Karpas-422 (cell line): ENCODE measurements around the gene ACVR1B. TPM values are rescaled to one million over a fixed set of nuclear protein-coding genes. Genes with fewer than 3 reads are reported as not detected.

Source experiments
- DNase-seq: peaks from one replicate; pipeline ENCODE4 v3.0.0-alpha.2; 2015
- H2AFZ ChIP-seq: fragments of 200-600 bp; sonication (generic); 2 replicates; pipeline ENCODE4 v1.6.1; 2014; ENCODE audit warnings: antibody characterized with exemption, low read length, mixed read lengths
- H3K27ac ChIP-seq: fragments of 200-600 bp; sonication (generic); 2 replicates; pipeline ENCODE4 v1.5.1; 2014; ENCODE audit warnings: mild to moderate bottlenecking, low read length, moderate library complexity
- H3K27me3 ChIP-seq: fragments of 200-600 bp; sonication (generic); 2 replicates; pipeline ENCODE4 v1.6.1; 2014; ENCODE audit warnings: low read length, mixed read lengths
- H3K36me3 ChIP-seq: fragments of 200-600 bp; sonication (generic); 2 replicates; pipeline ENCODE4 v1.6.1; 2014; ENCODE audit warnings: low read length, mixed read lengths; ENCODE audit not compliant: insufficient read depth
- H3K4me1 ChIP-seq: fragments of 200-600 bp; sonication (generic); 2 replicates; pipeline ENCODE4 v1.6.1; 2014; ENCODE audit warnings: mild to moderate bottlenecking, low read length, mixed read lengths
- H3K4me2 ChIP-seq: fragments of 200-600 bp; sonication (generic); 2 replicates; pipeline ENCODE4 v1.6.1; 2014; ENCODE audit warnings: low read length, low read depth, mild to moderate bottlenecking; ENCODE audit not compliant: poor library complexity, severe bottlenecking
- H3K4me3 ChIP-seq: fragments of 200-600 bp; sonication (generic); 2 replicates; pipeline ENCODE4 v1.5.1; 2014; ENCODE audit warnings: mild to moderate bottlenecking, antibody characterized with exemption, low read length, mixed read lengths
- H3K79me2 ChIP-seq: fragments of 200-600 bp; sonication (generic); 2 replicates; pipeline ENCODE4 v1.6.1; 2014; ENCODE audit warnings: mild to moderate bottlenecking, low read length, mixed read lengths
- H3K9ac ChIP-seq: fragments of 200-600 bp; sonication (generic); 2 replicates; pipeline ENCODE4 v1.6.0; 2014; ENCODE audit warnings: low read length
- H3K9me2 ChIP-seq: fragments of 200-600 bp; sonication (generic), shearing (Covaris generic); replicated peaks from 2 replicates; pipeline ENCODE4 v1.6.0; 2014; ENCODE audit warnings: mild to moderate bottlenecking, low read length, moderate library complexity; ENCODE audit not compliant: insufficient read depth
- H3K9me3 ChIP-seq: fragments of 300-700, 200-600 bp; sonication (generic); 2 replicates; pipeline ENCODE4 v1.6.1; 2014; ENCODE audit warnings: low read length, mixed read lengths
- H4K20me1 ChIP-seq: fragments of 200-600 bp; sonication (generic); 2 replicates; pipeline ENCODE4 v1.6.1; 2014; ENCODE audit warnings: mild to moderate bottlenecking, antibody characterized with exemption, low read length, low read depth; ENCODE audit not compliant: insufficient read depth
- total RNA-seq: library from RNA; depleted of rRNA; stranded (reverse); fragments of >200 nt; shearing (Covaris generic); gene quantifications from 2 replicates; pipeline ENCODE4 v1.2.3, GENCODE V29; 2014; ENCODE audit warnings: low replicate concordance

The ACVR1B gene
- total RNA-seq, 1 experiment from 2014 or later: 2.4 TPM

- Histone ChIP-seq H3K27me3 (no peaks in the 10 kb centered on the region), H3K4me1 (peaks cover 24% of the 10 kb centered on the region), H3K9me2 (no peaks in the 10 kb centered on the region), H3K4me2 (no peak overlapping the region), H3K79me2 (no peaks in the 10 kb centered on the region), H3K4me3 (no peak overlapping the region), H3K9me3 (no peaks in the 10 kb centered on the region), H4K20me1 (no peaks in the 10 kb centered on the region), H3K9ac (no peak overlapping the region), H3K27ac (no peak overlapping the region), H2AFZ (no peak overlapping the region), H3K36me3 (no peaks in the 10 kb centered on the region)
- no peak for DNase-seq
Measured at GRCh38 chr12:52004042-52004648, 52.6 kb downstream of the ACVR1B start.

- Histone ChIP-seq H3K27me3 (no peaks in the 10 kb centered on the region), H3K79me2 (no peaks in the 10 kb centered on the region), H3K36me3 (no peaks in the 10 kb centered on the region), H3K9me2 (no peaks in the 10 kb centered on the region), H3K4me3 (no peak overlapping the region), H2AFZ (no peak overlapping the region), H3K9ac (no peak overlapping the region), H3K4me2 (no peak overlapping the region), H4K20me1 (no peaks in the 10 kb centered on the region), H3K4me1 (peaks cover 26% of the 10 kb centered on the region), H3K27ac (no peak overlapping the region), H3K9me3 (no peaks in the 10 kb centered on the region)
- no peak for DNase-seq
Measured at GRCh38 chr12:52005218-52005902, 53.9 kb downstream of the ACVR1B start.

GRCh38 chr12:52005903-52006703, 54.6 kb downstream of the ACVR1B start:
- H3K9me2 ChIP-seq: no peaks in the 10 kb centered on the region
- peaks cover 26% of the 10 kb centered on the region for H3K4me1 ChIP-seq
- no peaks in the 10 kb centered on the region for H3K27me3 ChIP-seq
- H2AFZ ChIP-seq: no peak overlapping the region
- peak; percentile 73 for DNase-seq
- H3K4me2 ChIP-seq: peak overlapping the region; percentile 22
- H4K20me1 ChIP-seq: no peaks in the 10 kb centered on the region
- H3K4me3 ChIP-seq: no peak overlapping the region
- no peak overlapping the region for H3K9ac ChIP-seq
- no peaks in the 10 kb centered on the region for H3K36me3 ChIP-seq
- H3K9me3 ChIP-seq: no peaks in the 10 kb centered on the region
- H3K27ac ChIP-seq: no peak overlapping the region
- no peaks in the 10 kb centered on the region for H3K79me2 ChIP-seq

DNA sequence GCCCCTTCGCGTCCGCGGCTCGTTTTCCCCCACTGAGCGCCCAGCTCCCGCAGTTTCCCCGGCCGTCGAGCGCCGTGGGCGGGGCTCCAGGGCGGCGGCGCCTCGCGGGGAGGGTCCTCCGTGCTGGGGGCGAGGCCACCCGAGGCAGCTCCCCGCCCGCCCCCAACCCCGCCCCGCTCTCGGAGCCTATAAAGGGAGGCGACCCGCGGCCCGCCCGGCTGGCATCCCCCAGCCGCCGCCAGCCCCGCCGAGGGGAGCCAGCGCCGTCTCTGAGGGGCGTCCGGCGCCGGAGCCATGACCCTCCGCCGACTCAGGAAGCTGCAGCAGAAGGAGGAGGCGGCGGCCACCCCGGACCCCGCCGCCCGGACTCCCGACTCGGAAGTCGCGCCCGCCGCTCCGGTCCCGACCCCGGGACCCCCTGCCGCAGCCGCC, 55.2 kb downstream of the ACVR1B start, which contains the start of gene TAMALIN:
Gene TAMALIN, plus strand, starts transcription at position 221 of the 432 bp plus-strand sequence. Its CDS starts 74 bp downstream, at position 295.
- no peaks in the 10 kb centered on the region for H3K79me2 ChIP-seq
- no peaks in the 10 kb centered on the region for H3K36me3 ChIP-seq
- no peaks in the 10 kb centered on the region for H3K9me3 ChIP-seq
- H3K4me1 ChIP-seq: peaks cover 26% of the 10 kb centered on the region
- H3K27me3 ChIP-seq: no peaks in the 10 kb centered on the region
- no peak within 1 kb of the TSS for H2AFZ ChIP-seq
- no peak within 1 kb of the TSS for H3K27ac ChIP-seq
- no peaks in the 10 kb centered on the region for H4K20me1 ChIP-seq
- no peak for DNase-seq
- H3K4me2 ChIP-seq: peak within 1 kb of the TSS; percentile 22
- no peaks in the 10 kb centered on the region for H3K9me2 ChIP-seq
- H3K9ac ChIP-seq: no peak within 1 kb of the TSS
- no peak within 1 kb of the TSS for H3K4me3 ChIP-seq

DNA sequence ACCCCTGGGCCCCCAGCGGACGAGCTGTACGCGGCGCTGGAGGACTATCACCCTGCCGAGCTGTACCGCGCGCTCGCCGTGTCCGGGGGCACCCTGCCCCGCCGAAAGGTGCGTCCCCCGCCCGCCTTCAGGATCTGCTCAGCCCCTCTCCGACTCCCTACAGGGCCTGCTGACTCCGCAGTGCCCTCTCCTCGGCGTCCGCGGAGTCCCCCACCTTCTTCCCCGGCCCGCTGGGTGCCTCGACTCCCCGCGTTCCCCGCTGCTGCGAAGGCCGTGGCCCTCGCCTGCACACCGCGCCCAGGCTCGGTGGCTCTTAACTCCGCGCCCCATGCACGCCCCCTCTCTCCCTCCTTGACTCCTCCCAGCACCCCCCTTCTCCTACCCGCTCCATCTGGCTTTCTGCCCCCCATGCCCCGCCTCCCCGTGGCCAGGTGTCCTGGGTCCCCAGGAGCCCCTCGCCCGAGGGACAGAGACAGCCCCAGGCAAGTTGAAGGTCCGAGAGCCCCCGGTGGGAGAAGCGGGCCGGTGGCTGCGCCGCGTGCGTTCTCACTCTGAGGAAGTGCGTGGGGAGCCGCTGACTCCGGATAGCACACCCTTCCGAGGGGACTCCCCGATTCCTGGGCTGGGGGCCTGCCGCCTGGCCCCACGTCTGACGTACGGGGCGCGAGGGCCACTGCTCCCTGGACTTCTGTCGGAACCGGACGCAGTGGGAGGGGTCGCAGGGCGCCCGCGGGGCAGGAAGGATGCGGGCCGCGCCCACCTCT, 55.8 kb downstream of the ACVR1B start:
- Histone ChIP-seq H3K4me2 (no peak overlapping the region), H3K27ac (no peak overlapping the region), H3K4me3 (no peak overlapping the region), H3K36me3 (no peaks in the 10 kb centered on the region), H4K20me1 (no peaks in the 10 kb centered on the region), H3K9me2 (no peaks in the 10 kb centered on the region), H3K9ac (no peak overlapping the region), H3K4me1 (peaks cover 26% of the 10 kb centered on the region), H3K27me3 (no peaks in the 10 kb centered on the region), H3K9me3 (no peaks in the 10 kb centered on the region), H2AFZ (no peak overlapping the region), H3K79me2 (no peaks in the 10 kb centered on the region)
- no peak for DNase-seq

GRCh38 chr12:52007982-52008510, 56.5 kb downstream of the ACVR1B start:
- H3K4me3 ChIP-seq: no peak overlapping the region
- peaks cover 26% of the 10 kb centered on the region for H3K4me1 ChIP-seq
- no peaks in the 10 kb centered on the region for H3K27me3 ChIP-seq
- no peak overlapping the region for H3K9ac ChIP-seq
- DNase-seq: no peak
- no peaks in the 10 kb centered on the region for H3K9me3 ChIP-seq
- H3K27ac ChIP-seq: no peak overlapping the region
- H3K36me3 ChIP-seq: no peaks in the 10 kb centered on the region
- H3K9me2 ChIP-seq: no peaks in the 10 kb centered on the region
- H3K79me2 ChIP-seq: no peaks in the 10 kb centered on the region
- no peaks in the 10 kb centered on the region for H4K20me1 ChIP-seq
- no peak overlapping the region for H2AFZ ChIP-seq
- no peak overlapping the region for H3K4me2 ChIP-seq

- Histone ChIP-seq H2AFZ (no peak overlapping the region), H3K79me2 (no peaks in the 10 kb centered on the region), H3K9ac (no peak overlapping the region), H3K27ac (no peak overlapping the region), H3K36me3 (no peaks in the 10 kb centered on the region), H3K27me3 (no peaks in the 10 kb centered on the region), H3K4me2 (no peak overlapping the region), H4K20me1 (no peaks in the 10 kb centered on the region), H3K4me1 (peaks cover 26% of the 10 kb centered on the region), H3K9me2 (no peaks in the 10 kb centered on the region), H3K4me3 (no peak overlapping the region), H3K9me3 (no peaks in the 10 kb centered on the region)
- DNase-seq: no peak
Measured at GRCh38 chr12:52009081-52009751, 57.7 kb downstream of the ACVR1B start.
